ENCODE data around the gene ENDOG.

GRCh38 chr9:128771094-128771721 is 47.1 kb upstream of the ENDOG start:
- TF ChIP-seq CTCF (IDR thresholded peaks at IDR 0.05) (no peak), POLR2A (IDR thresholded peaks at IDR 0.05) (no peak)

Data from testis (tissue), 2 donors.